HepG2 (cell line): ENCODE measurements around the gene HCK. TPM values are rescaled to one million over a fixed set of nuclear protein-coding genes. Genes with fewer than 3 reads are reported as not detected.

Experiments used
- EP300 ChIP-seq, 3 experiments: sonication (generic) in 1 of 3; formaldehyde crosslinking in 1 of 3; IDR thresholded peaks; 2 replicates each; pipeline versions ENCODE4 v1.5.1 to v1.6.1; 2011 to 2020; ENCODE audit warnings: low read depth in 2 of 3, low read length in 2 of 3, borderline replicate concordance in 1 of 3, improper control_type of control experiment in 1 of 3, mild to moderate bottlenecking in 1 of 3, missing genetic modification reagents in 1 of 3, moderate library complexity in 1 of 3
- GATAD1 ChIP-seq: IDR thresholded peaks from 2 replicates; pipeline ENCODE4 v1.6.1; 2016; ENCODE audit warnings: missing genetic modification reagents, missing compliant biosample characterization
- HOXA7 ChIP-seq: sonication (generic); formaldehyde crosslinking; IDR thresholded peaks from 2 replicates; pipeline ENCODE4 v1.8.1; 2022; ENCODE audit warnings: mild to moderate bottlenecking, missing genetic modification reagents, moderate library complexity
- JUN ChIP-seq: sonication (generic); formaldehyde crosslinking; IDR thresholded peaks from 2 replicates; pipeline ENCODE4 v1.4.0; 2020; ENCODE audit warnings: mild to moderate bottlenecking, missing genetic modification reagents
- KDM2A ChIP-seq: sonication (generic); formaldehyde crosslinking; IDR thresholded peaks from 2 replicates; pipeline ENCODE4 v1.4.0; 2020; ENCODE audit warnings: low read depth, missing genetic modification reagents, borderline replicate concordance
- KDM3A ChIP-seq: IDR thresholded peaks from 2 replicates; pipeline ENCODE4 v1.6.1; 2018; ENCODE audit warnings: low read depth, missing compliant biosample characterization
- MIER3 ChIP-seq: IDR thresholded peaks from 2 replicates; pipeline ENCODE4 v1.6.1; 2016; ENCODE audit warnings: missing compliant biosample characterization, borderline replicate concordance
- MIXL1 ChIP-seq: IDR thresholded peaks from 2 replicates; pipeline ENCODE4 v1.6.1; 2016
- SETDB1 ChIP-seq: sonication (generic); formaldehyde crosslinking; IDR thresholded peaks from 2 replicates; pipeline ENCODE4 v1.5.1; 2020; ENCODE audit warnings: missing genetic modification reagents, mild to moderate bottlenecking, borderline replicate concordance
- SMAD3 ChIP-seq: sonication (generic); formaldehyde crosslinking; IDR thresholded peaks from 2 replicates; pipeline ENCODE4 v1.4.0; 2020; ENCODE audit warnings: missing genetic modification reagents
- SOX13 ChIP-seq, 3 experiments: fragments of 450-650 bp in 1 of 3; sonication (generic) in 1 of 3; formaldehyde crosslinking in 1 of 3; IDR thresholded peaks in 2 of 3; conservative IDR thresholded peaks in 1 of 3; 2 replicates each; pipeline versions ENCODE4 v1.5.0 to v1.6.1; 2016 to 2020; ENCODE audit warnings: antibody characterized with exemption in 1 of 3, mild to moderate bottlenecking in 1 of 3, missing compliant biosample characterization in 1 of 3, missing genetic modification reagents in 1 of 3, moderate library complexity in 1 of 3
- STAT5B ChIP-seq: sonication (generic); formaldehyde crosslinking; IDR thresholded peaks from 2 replicates; pipeline ENCODE4 v1.4.0; 2020; ENCODE audit warnings: missing genetic modification reagents
- TEAD2 ChIP-seq: sonication (generic); formaldehyde crosslinking; IDR thresholded peaks from 2 replicates; pipeline ENCODE4 v1.9.0; 2021; ENCODE audit warnings: missing genetic modification reagents
- ZBTB7B ChIP-seq: sonication (generic); formaldehyde crosslinking; IDR thresholded peaks from 2 replicates; pipeline ENCODE4 v1.4.0; 2020; ENCODE audit warnings: missing genetic modification reagents
- ZNF124 ChIP-seq: sonication (generic); formaldehyde crosslinking; IDR thresholded peaks from 2 replicates; pipeline ENCODE4 v1.4.0; 2020; ENCODE audit warnings: missing genetic modification reagents
- ZNF264 ChIP-seq: sonication (generic); formaldehyde crosslinking; IDR thresholded peaks from 2 replicates; pipeline ENCODE4 v1.4.0; 2020; ENCODE audit warnings: missing genetic modification reagents
- ZNF326 ChIP-seq: sonication (generic); formaldehyde crosslinking; IDR thresholded peaks from 2 replicates; pipeline ENCODE4 v1.4.0; 2020; ENCODE audit warnings: missing genetic modification reagents, borderline replicate concordance
- ZNF660 ChIP-seq: sonication (generic); formaldehyde crosslinking; IDR thresholded peaks from 2 replicates; pipeline ENCODE4 v1.5.1; 2020; ENCODE audit warnings: mild to moderate bottlenecking, low read depth, missing genetic modification reagents, borderline replicate concordance
- ZNF781 ChIP-seq: sonication (generic); formaldehyde crosslinking; IDR thresholded peaks from 2 replicates; pipeline ENCODE4 v1.5.1; 2020; ENCODE audit warnings: borderline replicate concordance, mild to moderate bottlenecking, missing genetic modification reagents; ENCODE audit errors: not compliant biosample characterization
- polyA plus RNA-seq, 8 experiments: library from polyadenylated mRNA; depleted of rRNA in 3 of 8; stranded (reverse) in 7 of 8; unstranded in 1 of 8; fragments of >200 nt; fragmentation: Illumina TruSeq in 4 of 8; extraction: Trizol in 4 of 8; gene quantifications; 2 replicates each; pipeline versions ENCODE4 v1.2.1 to v1.2.3, GENCODE V29; 2011 to 2016; ENCODE audit warnings: low read depth in 4 of 8, missing spikeins in 1 of 8, mixed read lengths in 1 of 8; ENCODE audit not compliant: insufficient read depth in 1 of 8
- total RNA-seq, 5 experiments: library from RNA; depleted of rRNA; stranded (reverse); fragments of >200 nt; fragmentation: Illumina TruSeq; extraction: Trizol; gene quantifications; 2 replicates each; pipeline ENCODE4 v1.2.3, GENCODE V29; 2016; ENCODE audit warnings: low read depth in 1 of 5
- TF ChIP-seq, protein P1 (sequence below): sonication (generic); formaldehyde crosslinking; IDR thresholded peaks from 2 replicates; pipeline ENCODE4 v1.9.0; 2021; ENCODE audit warnings: missing genetic modification reagents, borderline replicate concordance
- TF ChIP-seq, protein P2 (sequence below): sonication (generic); formaldehyde crosslinking; IDR thresholded peaks from 2 replicates; pipeline ENCODE4 v1.5.1; 2020; ENCODE audit warnings: missing genetic modification reagents, mild to moderate bottlenecking, borderline replicate concordance
- TF ChIP-seq, protein P3 (sequence below): sonication (generic); formaldehyde crosslinking; IDR thresholded peaks from 2 replicates; pipeline ENCODE4 v1.5.0; 2020; ENCODE audit warnings: mild to moderate bottlenecking, missing genetic modification reagents
- TF ChIP-seq, protein P4 (sequence below): sonication (generic); formaldehyde crosslinking; IDR thresholded peaks from 2 replicates; pipeline ENCODE4 v1.8.1; 2023; ENCODE audit warnings: missing genetic modification reagents, mild to moderate bottlenecking, borderline replicate concordance
- TF ChIP-seq, protein P5 (sequence below): sonication (generic); formaldehyde crosslinking; conservative IDR thresholded peaks from 2 replicates; pipeline ENCODE4 v1.8.1; 2023; ENCODE audit warnings: missing genetic modification reagents

Gene HCK
- total and polyA plus RNA-seq, 2 of the 13 experiments (the other 11 are each of a cell fraction or from before 2014, with no cell fraction given), result 0.04 TPM; not detected in 1

DNA sequence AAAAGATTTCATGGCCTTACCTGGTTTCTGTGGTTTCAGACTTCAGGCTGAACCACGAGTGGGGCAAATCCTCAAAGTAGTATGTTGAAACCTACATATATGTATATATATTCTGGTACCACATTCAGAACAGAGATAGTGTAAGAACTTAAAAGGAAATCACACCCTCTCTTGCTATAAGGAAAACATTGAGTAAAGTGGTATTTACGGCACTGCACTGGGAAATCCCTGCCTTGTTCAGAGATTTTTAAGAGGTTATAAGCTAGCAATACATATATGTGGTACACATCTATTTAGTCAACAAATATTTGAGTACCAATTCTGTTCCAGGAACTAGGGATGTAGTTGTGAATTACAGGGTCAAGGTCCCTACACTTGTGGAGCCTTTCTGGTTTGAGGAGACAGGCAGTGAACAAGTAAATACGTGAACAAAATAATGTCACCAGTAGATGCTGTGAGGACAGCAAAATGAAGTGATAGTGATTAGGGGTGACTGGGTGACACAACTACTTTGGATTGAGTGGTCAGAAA, 59.2 kb downstream of the HCK start (continued):
- no peak for TF ChIP-seq EP300 (IDR thresholded peaks at IDR 0.05; ENCODE audit: low read depth in 2 of 2, low read length in 2 of 2)
- no peak for TF ChIP-seq EP300 (CRISPR knock-in tag; IDR thresholded peaks at IDR 0.05; ENCODE audit: borderline replicate concordance)
- no peak for TF ChIP-seq KDM2A (CRISPR knock-in tag)
- no peak for TF ChIP-seq MIER3
- TF ChIP-seq STAT5B, result no peak
- TF ChIP-seq ZBTB7B (CRISPR knock-in tag), result 0 out of 2 replicates have a peak, but pooled peaks have one; percentile 34
- TF ChIP-seq JUN (CRISPR knock-in tag), result no peak
- no peak for TF ChIP-seq SOX13 (IDR thresholded peaks at IDR 0.05)
- TF ChIP-seq SOX13 (CRISPR knock-in tag; conservative IDR thresholded peaks at IDR 0.05 in 1 of 2, IDR thresholded peaks at IDR 0.05 in 1 of 2), result peak in 1 of 2 experiments; percentile 30; a peak in 1 of 4 replicates
- TF ChIP-seq TEAD2, result no peak
- no peak for TF ChIP-seq SMAD3
- TF ChIP-seq, protein P1, sequence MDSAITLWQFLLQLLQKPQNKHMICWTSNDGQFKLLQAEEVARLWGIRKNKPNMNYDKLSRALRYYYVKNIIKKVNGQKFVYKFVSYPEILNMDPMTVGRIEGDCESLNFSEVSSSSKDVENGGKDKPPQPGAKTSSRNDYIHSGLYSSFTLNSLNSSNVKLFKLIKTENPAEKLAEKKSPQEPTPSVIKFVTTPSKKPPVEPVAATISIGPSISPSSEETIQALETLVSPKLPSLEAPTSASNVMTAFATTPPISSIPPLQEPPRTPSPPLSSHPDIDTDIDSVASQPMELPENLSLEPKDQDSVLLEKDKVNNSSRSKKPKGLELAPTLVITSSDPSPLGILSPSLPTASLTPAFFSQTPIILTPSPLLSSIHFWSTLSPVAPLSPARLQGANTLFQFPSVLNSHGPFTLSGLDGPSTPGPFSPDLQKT (CRISPR knock-in tag), result no peak
- TF ChIP-seq ZNF660 (CRISPR knock-in tag), result no peak
- TF ChIP-seq, protein P2, sequence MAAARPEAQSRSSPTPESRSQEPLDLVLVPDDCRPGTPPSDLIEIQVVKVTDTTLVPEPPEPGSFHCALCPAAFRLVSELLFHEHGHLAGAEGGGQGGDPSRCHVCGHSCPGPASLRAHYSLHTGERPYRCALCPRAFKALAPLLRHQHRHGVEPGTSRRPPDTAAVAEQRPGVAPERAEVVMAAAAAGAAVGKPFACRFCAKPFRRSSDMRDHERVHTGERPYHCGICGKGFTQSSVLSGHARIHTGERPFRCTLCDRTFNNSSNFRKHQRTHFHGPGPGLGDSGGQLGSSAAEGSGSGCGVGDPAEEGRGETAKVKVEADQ (CRISPR knock-in tag), result no peak
- TF ChIP-seq SETDB1 (CRISPR knock-in tag), result no peak
- TF ChIP-seq ZNF326 (CRISPR knock-in tag), result no peak
- TF ChIP-seq HOXA7, result no peak
- TF ChIP-seq ZNF781 (CRISPR knock-in tag), result no peak
- TF ChIP-seq MIXL1 (CRISPR knock-in tag), result peak; percentile 62
- TF ChIP-seq, protein P3, sequence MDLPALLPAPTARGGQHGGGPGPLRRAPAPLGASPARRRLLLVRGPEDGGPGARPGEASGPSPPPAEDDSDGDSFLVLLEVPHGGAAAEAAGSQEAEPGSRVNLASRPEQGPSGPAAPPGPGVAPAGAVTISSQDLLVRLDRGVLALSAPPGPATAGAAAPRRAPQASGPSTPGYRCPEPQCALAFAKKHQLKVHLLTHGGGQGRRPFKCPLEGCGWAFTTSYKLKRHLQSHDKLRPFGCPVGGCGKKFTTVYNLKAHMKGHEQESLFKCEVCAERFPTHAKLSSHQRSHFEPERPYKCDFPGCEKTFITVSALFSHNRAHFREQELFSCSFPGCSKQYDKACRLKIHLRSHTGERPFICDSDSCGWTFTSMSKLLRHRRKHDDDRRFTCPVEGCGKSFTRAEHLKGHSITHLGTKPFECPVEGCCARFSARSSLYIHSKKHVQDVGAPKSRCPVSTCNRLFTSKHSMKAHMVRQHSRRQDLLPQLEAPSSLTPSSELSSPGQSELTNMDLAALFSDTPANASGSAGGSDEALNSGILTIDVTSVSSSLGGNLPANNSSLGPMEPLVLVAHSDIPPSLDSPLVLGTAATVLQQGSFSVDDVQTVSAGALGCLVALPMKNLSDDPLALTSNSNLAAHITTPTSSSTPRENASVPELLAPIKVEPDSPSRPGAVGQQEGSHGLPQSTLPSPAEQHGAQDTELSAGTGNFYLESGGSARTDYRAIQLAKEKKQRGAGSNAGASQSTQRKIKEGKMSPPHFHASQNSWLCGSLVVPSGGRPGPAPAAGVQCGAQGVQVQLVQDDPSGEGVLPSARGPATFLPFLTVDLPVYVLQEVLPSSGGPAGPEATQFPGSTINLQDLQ (CRISPR knock-in tag), result no peak
- no peak for TF ChIP-seq ZNF264 (CRISPR knock-in tag)
- no peak for TF ChIP-seq KDM3A (CRISPR knock-in tag)
- TF ChIP-seq GATAD1 (CRISPR knock-in tag), result no peak
- TF ChIP-seq ZNF124 (CRISPR knock-in tag), result no peak
- TF ChIP-seq, protein P4, sequence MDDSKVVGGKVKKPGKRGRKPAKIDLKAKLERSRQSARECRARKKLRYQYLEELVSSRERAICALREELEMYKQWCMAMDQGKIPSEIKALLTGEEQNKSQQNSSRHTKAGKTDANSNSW (CRISPR knock-in tag), result no peak
- TF ChIP-seq, protein P5, sequence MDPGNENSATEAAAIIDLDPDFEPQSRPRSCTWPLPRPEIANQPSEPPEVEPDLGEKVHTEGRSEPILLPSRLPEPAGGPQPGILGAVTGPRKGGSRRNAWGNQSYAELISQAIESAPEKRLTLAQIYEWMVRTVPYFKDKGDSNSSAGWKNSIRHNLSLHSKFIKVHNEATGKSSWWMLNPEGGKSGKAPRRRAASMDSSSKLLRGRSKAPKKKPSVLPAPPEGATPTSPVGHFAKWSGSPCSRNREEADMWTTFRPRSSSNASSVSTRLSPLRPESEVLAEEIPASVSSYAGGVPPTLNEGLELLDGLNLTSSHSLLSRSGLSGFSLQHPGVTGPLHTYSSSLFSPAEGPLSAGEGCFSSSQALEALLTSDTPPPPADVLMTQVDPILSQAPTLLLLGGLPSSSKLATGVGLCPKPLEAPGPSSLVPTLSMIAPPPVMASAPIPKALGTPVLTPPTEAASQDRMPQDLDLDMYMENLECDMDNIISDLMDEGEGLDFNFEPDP, result no peak
